Activated T-cell treated with anti-CD3 and anti-CD28 coated beads, Interleukin-2, amount 50 U/mL, for 24 hours (primary cell): ENCODE data around the gene PHLPP1.
A peak's percentile ranks its signal among the peaks of the same experiment; 100 is the strongest.
"Not testable (repeated sequence)": the region's sequence is repeated elsewhere in the genome, so short reads cannot be mapped to it uniquely, and the experiment has no call there.

Experiments used
- DNase-seq: peaks from one replicate; pipeline ENCODE4 v3.0.0-alpha.2; 2020
- H3K27ac Mint-ChIP-seq: 2 replicates; pipeline ENCODE4 v1.8.0; 2020; ENCODE audit warnings: mild to moderate bottlenecking, mixed read lengths
- H3K27me3 Mint-ChIP-seq: 2 replicates; pipeline ENCODE4 v1.8.0; 2020; ENCODE audit warnings: mixed read lengths
- H3K36me3 Mint-ChIP-seq: 2 replicates; pipeline ENCODE4 v1.8.0; 2020; ENCODE audit warnings: low read depth, mixed read lengths
- H3K4me1 Mint-ChIP-seq: 2 replicates; pipeline ENCODE4 v1.8.0; 2020; ENCODE audit warnings: low read depth, mixed read lengths
- H3K4me3 Mint-ChIP-seq: 2 replicates; pipeline ENCODE4 v1.8.0; 2020; ENCODE audit warnings: mild to moderate bottlenecking, moderate library complexity, mixed read lengths
- H3K9me3 Mint-ChIP-seq: 2 replicates; pipeline ENCODE4 v1.8.0; 2020; ENCODE audit warnings: mixed read lengths

Gene PHLPP1

DNA sequence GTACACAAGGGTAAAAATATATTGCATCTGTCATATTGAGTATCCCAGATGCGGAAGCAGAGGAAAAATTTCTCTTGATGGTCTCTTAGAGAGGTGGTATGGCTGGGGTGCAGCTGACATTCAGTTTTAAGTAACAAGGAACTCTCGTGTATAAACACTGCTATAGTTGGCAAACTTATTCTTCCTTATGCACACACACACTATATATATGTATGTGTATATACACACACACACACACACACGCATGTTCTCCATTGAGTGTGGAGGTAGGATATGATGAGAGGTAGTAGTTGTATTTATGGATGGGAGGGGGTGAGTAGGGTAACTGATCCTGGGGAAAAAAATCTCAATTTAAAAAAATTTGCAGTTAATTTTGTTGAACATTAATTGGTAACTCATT lies 10.6 kb downstream of the PHLPP1 start:
- H3K27me3 Mint-ChIP-seq, result no peaks in the 10 kb centered on the region
- no peak overlapping the region for H3K4me3 Mint-ChIP-seq
- no peak overlapping the region for H3K27ac Mint-ChIP-seq
- peaks cover 13% of the 10 kb centered on the region for H3K4me1 Mint-ChIP-seq
- H3K9me3 Mint-ChIP-seq, result no peaks in the 10 kb centered on the region
- H3K36me3 Mint-ChIP-seq, result no peaks in the 10 kb centered on the region
- no peak for DNase-seq

DNA sequence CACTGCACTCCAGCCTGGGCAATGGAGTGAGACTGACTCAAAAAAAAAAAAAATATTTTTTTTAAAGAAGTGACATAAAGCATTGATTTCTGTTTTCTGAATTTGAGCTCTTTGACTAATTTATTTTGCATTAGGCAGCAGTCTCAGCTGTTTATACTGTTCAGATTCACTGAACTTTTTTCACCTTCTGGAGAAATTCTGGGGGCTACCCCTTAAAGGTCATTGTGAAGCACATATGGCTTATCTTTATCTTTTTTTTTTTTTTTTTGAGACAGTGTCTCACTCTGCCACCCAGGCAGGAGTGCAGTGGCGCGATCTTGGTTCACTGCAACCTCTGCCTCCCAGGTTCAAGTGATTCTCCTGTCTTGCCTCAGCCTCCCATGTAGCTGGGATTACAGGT lies 12.9 kb downstream of the PHLPP1 start:
- no peak for DNase-seq
- Mint-ChIP-seq H3K4me1 (peaks cover 10% of the 10 kb centered on the region), H3K4me3 (no peak overlapping the region), H3K27me3 (no peaks in the 10 kb centered on the region), H3K36me3 (no peaks in the 10 kb centered on the region), H3K27ac (no peak overlapping the region), H3K9me3 (peaks cover 8% of the 10 kb centered on the region)

DNA sequence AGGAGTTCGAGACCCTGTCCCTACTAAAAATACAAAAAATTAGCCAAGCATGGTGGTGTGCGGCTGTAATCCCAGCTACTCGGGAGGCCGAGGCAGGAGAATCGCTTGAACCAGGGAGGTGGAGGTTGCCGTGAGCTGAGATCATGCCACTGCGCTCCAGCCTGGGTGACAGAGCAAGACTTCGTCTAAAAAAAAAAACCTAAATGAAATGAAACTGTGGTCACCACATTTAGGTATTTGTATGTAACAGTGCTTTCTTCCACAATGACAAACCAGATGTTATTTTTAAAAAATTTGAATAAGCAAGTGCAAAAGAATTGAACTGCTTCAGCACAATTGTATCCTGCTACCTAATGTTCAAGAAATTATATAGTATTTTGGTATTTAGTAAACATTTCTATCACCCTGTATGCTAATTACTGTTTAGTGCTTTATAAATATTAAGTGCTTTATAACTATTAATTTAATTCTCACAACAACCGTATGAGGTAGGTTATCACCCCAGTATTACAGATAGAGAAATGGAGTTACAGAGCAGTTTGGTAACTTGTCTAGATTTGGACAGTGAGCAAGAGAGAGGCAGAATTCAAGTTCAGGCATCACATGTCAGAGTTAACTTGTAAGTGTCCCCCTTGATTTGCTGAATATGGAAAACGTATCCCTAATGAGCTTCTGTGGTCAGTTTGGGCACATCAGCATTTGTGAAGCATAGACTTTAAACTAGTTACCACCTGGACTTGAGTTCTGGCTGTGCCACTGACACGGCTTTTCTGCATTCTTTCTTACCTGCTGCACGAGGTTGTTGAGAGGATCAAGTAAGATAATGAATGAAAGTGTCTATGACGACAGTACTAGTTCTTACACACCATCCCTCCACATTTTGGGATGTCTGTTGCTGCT lies 14.4 kb downstream of the PHLPP1 start:
- no peak for DNase-seq
- H3K27me3 Mint-ChIP-seq, result no peaks in the 10 kb centered on the region
- H3K36me3 Mint-ChIP-seq, result no peaks in the 10 kb centered on the region
- no peak overlapping the region for H3K4me3 Mint-ChIP-seq
- H3K9me3 Mint-ChIP-seq, result peaks cover 8% of the 10 kb centered on the region
- H3K4me1 Mint-ChIP-seq, result peaks cover 2% of the 10 kb centered on the region
- H3K27ac Mint-ChIP-seq, result no peak overlapping the region

DNA sequence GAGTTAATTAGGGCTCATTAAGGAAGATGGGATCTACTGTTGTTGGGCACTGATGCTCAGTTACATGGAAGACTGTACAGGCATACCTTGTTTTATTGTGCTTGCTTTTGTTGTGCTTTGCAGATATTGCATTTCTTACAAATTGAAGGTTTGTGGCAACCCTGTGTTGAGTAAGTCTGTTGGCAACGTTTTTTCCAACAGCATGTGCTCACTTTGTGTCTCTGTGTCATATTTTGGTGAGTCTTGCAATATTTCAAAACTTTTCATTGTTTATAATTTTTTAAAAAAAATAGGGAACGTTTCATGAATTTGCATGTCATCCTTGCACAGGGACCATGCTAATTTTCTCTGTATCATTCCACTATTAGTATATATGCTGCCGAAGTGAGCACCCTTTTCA lies 15.6 kb downstream of the PHLPP1 start:
- DNase-seq, result no peak
- Mint-ChIP-seq H3K27me3 (no peaks in the 10 kb centered on the region), H3K9me3 (peaks cover 8% of the 10 kb centered on the region), H3K4me1 (peaks cover 2% of the 10 kb centered on the region), H3K36me3 (no peaks in the 10 kb centered on the region), H3K4me3 (no peak overlapping the region), H3K27ac (no peak overlapping the region)

- peaks cover 2% of the 10 kb centered on the region for H3K4me1 Mint-ChIP-seq
- no peak overlapping the region for H3K27ac Mint-ChIP-seq
- no peaks in the 10 kb centered on the region for H3K27me3 Mint-ChIP-seq
- H3K36me3 Mint-ChIP-seq, result no peaks in the 10 kb centered on the region
- no peak overlapping the region for H3K4me3 Mint-ChIP-seq
- H3K9me3 Mint-ChIP-seq, result peaks cover 11% of the 10 kb centered on the region
- DNase-seq, result no peak
Observed at GRCh38 chr18:62732617-62733016, 17.3 kb downstream of the PHLPP1 start.

- Mint-ChIP-seq H3K4me1 (no peaks in the 10 kb centered on the region), H3K4me3 (no peak overlapping the region), H3K27me3 (no peaks in the 10 kb centered on the region), H3K9me3 (peaks cover 12% of the 10 kb centered on the region), H3K27ac (no peak overlapping the region), H3K36me3 (no peaks in the 10 kb centered on the region)
- DNase-seq, result no peak
Observed at GRCh38 chr18:62734290-62734689, 18.9 kb downstream of the PHLPP1 start.

GRCh38 chr18:62735387-62735786 lies 20.0 kb downstream of the PHLPP1 start:
- Mint-ChIP-seq H3K27ac (no peak overlapping the region), H3K4me3 (no peak overlapping the region), H3K9me3 (peaks cover 12% of the 10 kb centered on the region), H3K4me1 (peaks cover 6% of the 10 kb centered on the region), H3K36me3 (no peaks in the 10 kb centered on the region), H3K27me3 (no peaks in the 10 kb centered on the region)
- DNase-seq, result no peak

GRCh38 chr18:62736077-62736855 lies 20.9 kb downstream of the PHLPP1 start:
- no peak for DNase-seq
- Mint-ChIP-seq H3K27ac (no peak overlapping the region), H3K9me3 (peaks cover 12% of the 10 kb centered on the region), H3K4me3 (no peak overlapping the region), H3K27me3 (no peaks in the 10 kb centered on the region), H3K36me3 (no peaks in the 10 kb centered on the region), H3K4me1 (peaks cover 10% of the 10 kb centered on the region)

GRCh38 chr18:62737241-62737873 lies 22.0 kb downstream of the PHLPP1 start:
- Mint-ChIP-seq H3K4me3 (no peak overlapping the region), H3K27me3 (no peaks in the 10 kb centered on the region), H3K36me3 (no peaks in the 10 kb centered on the region), H3K27ac (no peak overlapping the region), H3K4me1 (peaks cover 17% of the 10 kb centered on the region), H3K9me3 (peaks cover 8% of the 10 kb centered on the region)
- no peak for DNase-seq

GRCh38 chr18:62738639-62739038 lies 23.3 kb downstream of the PHLPP1 start:
- H3K9me3 Mint-ChIP-seq, result peaks cover 4% of the 10 kb centered on the region

GRCh38 chr18:62739911-62740310 lies 24.6 kb downstream of the PHLPP1 start:
- Mint-ChIP-seq H3K9me3 (peaks cover 4% of the 10 kb centered on the region), H3K27ac (no peak overlapping the region), H3K27me3 (no peaks in the 10 kb centered on the region), H3K36me3 (no peaks in the 10 kb centered on the region), H3K4me3 (no peak overlapping the region), H3K4me1 (peaks cover 20% of the 10 kb centered on the region)
- no peak for DNase-seq

More at GRCh38 chr18:62738639-62739038, 23.3 kb downstream of the PHLPP1 start:
- peaks cover 17% of the 10 kb centered on the region for H3K4me1 Mint-ChIP-seq
- H3K27ac Mint-ChIP-seq, result no peak overlapping the region
- no peaks in the 10 kb centered on the region for H3K36me3 Mint-ChIP-seq
- H3K4me3 Mint-ChIP-seq, result no peak overlapping the region
- DNase-seq, result no peak
- H3K27me3 Mint-ChIP-seq, result no peaks in the 10 kb centered on the region

- not testable (repeated sequence) for DNase-seq, H3K36me3 Mint-ChIP-seq, H3K9me3 Mint-ChIP-seq, H3K4me3 Mint-ChIP-seq, H3K27me3 Mint-ChIP-seq
- peaks cover 24% of the 10 kb centered on the region for H3K4me1 Mint-ChIP-seq
- H3K27ac Mint-ChIP-seq, result peak overlapping the region; percentile 89
Observed at GRCh38 chr18:62740650-62741049, 25.3 kb downstream of the PHLPP1 start.

DNA sequence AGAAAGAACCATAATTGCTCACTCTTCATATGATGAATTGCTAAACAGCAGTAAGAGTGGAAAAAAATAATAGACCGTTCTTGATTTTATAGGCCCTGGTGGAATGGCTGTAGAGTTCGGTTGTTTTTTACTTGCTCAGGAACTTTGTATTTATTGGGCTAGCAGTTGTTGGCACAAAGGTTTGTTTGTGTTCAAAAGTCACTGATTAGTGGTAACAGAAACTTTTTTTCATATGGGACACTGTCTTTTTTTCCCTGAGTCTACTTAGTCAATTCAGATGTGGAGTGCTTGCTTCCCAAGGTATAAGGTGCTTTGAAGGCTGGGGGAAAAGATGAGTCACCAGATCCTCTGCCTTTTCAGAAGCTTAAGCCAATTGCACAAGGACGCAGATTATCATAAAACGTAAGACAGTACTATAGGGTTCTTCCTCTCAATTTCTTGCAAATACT lies 25.8 kb downstream of the PHLPP1 start:
- DNase-seq, result no peak
- H3K4me1 Mint-ChIP-seq, result peaks cover 24% of the 10 kb centered on the region
- H3K36me3 Mint-ChIP-seq, result no peaks in the 10 kb centered on the region
- peak overlapping the region; percentile 89 for H3K27ac Mint-ChIP-seq
- H3K27me3 Mint-ChIP-seq, result no peaks in the 10 kb centered on the region
- peaks cover 4% of the 10 kb centered on the region for H3K9me3 Mint-ChIP-seq
- H3K4me3 Mint-ChIP-seq, result no peak overlapping the region

GRCh38 chr18:62741584-62741983 lies 26.2 kb downstream of the PHLPP1 start:
- Mint-ChIP-seq H3K36me3 (no peaks in the 10 kb centered on the region), H3K4me1 (peaks cover 24% of the 10 kb centered on the region), H3K27me3 (no peaks in the 10 kb centered on the region), H3K27ac (peak overlapping the region; percentile 55), H3K4me3 (no peak overlapping the region), H3K9me3 (peaks cover 4% of the 10 kb centered on the region)
- no peak for DNase-seq
